Esophagus (tissue), 2 donors: ENCODE data around the gene PSMC3. TPM values are rescaled to one million over a fixed set of nuclear protein-coding genes. Genes with fewer than 3 reads are reported as not detected.

Experiments used
- H3K27ac ChIP-seq, 2 donors: one replicate each; pipeline ENCODE4 v1.5.1; 2013; ENCODE audit warnings: low read depth in 2 of 2, mild to moderate bottlenecking in 2 of 2, inconsistent platforms in 1 of 2, low read length in 1 of 2, moderate library complexity in 1 of 2
- H3K27me3 ChIP-seq, 2 donors: one replicate each; pipeline ENCODE4 v1.6.1; 2013; ENCODE audit warnings: low read length in 2 of 2, control low read depth in 1 of 2, mild to moderate bottlenecking in 1 of 2; ENCODE audit not compliant: insufficient read depth in 2 of 2, control insufficient read depth in 1 of 2
- H3K36me3 ChIP-seq, 2 donors: one replicate each; pipeline ENCODE4 v1.6.1; 2013; ENCODE audit warnings: low read length in 1 of 2; ENCODE audit not compliant: control insufficient read depth in 2 of 2, insufficient read depth in 2 of 2
- H3K4me1 ChIP-seq, 2 donors: one replicate each; pipeline ENCODE4 v1.6.1; 2013; ENCODE audit warnings: low read length in 1 of 2; ENCODE audit not compliant: control insufficient read depth in 2 of 2, insufficient read depth in 2 of 2
- H3K4me3 ChIP-seq, 2 donors: one replicate each; pipeline ENCODE4 v1.5.1; 2013; ENCODE audit warnings: low read length in 2 of 2, mild to moderate bottlenecking in 2 of 2, low read depth in 1 of 2, moderate library complexity in 1 of 2
- H3K9me3 ChIP-seq, 2 donors: one replicate each; pipeline ENCODE4 v1.6.1; 2013; ENCODE audit warnings: mild to moderate bottlenecking in 2 of 2, low read depth in 1 of 2, low read length in 1 of 2, moderate library complexity in 1 of 2; ENCODE audit not compliant: control insufficient read depth in 2 of 2, insufficient read depth in 1 of 2
- WGBS, 2 donors: extraction: QIAGEN DNeasy Blood & Tissue Kit; methylation state at CpG; one replicate each; pipeline ENCODE4 v1.1.7; 2013; 5-methylcytosine and 5-hydroxymethylcytosine counted together
- polyA plus RNA-seq, 2 donors: library from polyadenylated mRNA; stranded (reverse); fragments of 200-250 nt; gene quantifications; one replicate each; pipeline ENCODE4 v1.2.3, GENCODE V29; 2013
- donor health status: healthy with polysubstance abuse.
- donor health status: Bipolar disorder and iron deficiency.

The PSMC3 gene
- polyA plus RNA-seq, 2 donors: 90.3 to 137 TPM

DNA sequence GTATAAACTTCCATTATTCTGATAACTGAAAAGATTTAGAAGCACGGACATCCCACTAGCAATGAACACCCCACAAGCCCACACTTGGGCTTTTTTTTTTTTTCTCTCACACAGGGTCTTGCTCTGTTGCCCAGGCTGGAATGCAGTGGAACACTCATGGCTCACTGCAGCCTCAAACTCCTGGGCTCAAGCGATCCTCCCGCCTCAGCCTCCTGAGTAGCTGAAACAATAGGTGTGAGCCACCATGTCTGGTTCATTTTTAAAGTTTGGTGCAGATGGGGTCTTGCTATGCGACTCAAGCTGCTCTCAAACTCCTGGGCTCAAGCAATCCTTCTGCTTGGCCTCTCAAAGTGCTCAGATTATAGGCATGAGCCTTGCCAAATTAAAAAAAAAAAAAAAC, 19.6 kb upstream of the PSMC3 start:
- Histone ChIP-seq H3K36me3 (no peaks in the 10 kb centered on the region), H3K27ac (no peak overlapping the region), H3K4me3 (no peak overlapping the region), H3K9me3 (no peaks in the 10 kb centered on the region), H3K27me3 (no peaks in the 10 kb centered on the region), H3K4me1 (peaks cover 0 to 4% of the 10 kb centered on the region in 2 donors)
- 92 to 94% methylated on average over 4 of the region's 4 CpGs for WGBS, 2 donors

DNA sequence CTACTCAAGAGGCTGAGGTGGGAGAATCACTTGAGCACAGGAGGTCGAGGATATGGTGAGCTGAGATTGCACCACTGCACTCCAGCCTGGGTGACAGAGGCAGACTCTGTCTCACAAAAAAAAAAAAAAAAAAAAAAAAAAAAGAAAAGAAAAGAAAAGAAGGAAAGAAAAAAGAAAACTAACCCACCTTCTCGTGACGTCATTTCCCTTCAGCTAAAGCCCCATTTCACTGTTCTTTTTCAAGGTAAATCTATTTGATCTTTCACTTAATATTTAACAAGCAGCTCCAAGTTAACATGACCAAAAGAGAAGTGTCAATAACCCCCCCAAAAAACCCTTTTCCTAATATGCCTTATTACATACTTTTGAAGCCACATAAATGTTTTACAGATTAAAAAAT, 17.6 kb upstream of the PSMC3 start:
- Histone ChIP-seq H3K9me3 (no peaks in the 10 kb centered on the region), H3K27ac (no peak overlapping the region), H3K27me3 (no peaks in the 10 kb centered on the region), H3K4me1 (no peaks in the 10 kb centered on the region), H3K36me3 (no peaks in the 10 kb centered on the region), H3K4me3 (no peak overlapping the region)
- WGBS, 2 donors: 81 to 84% methylated on average over 3 of the region's 3 CpGs

DNA sequence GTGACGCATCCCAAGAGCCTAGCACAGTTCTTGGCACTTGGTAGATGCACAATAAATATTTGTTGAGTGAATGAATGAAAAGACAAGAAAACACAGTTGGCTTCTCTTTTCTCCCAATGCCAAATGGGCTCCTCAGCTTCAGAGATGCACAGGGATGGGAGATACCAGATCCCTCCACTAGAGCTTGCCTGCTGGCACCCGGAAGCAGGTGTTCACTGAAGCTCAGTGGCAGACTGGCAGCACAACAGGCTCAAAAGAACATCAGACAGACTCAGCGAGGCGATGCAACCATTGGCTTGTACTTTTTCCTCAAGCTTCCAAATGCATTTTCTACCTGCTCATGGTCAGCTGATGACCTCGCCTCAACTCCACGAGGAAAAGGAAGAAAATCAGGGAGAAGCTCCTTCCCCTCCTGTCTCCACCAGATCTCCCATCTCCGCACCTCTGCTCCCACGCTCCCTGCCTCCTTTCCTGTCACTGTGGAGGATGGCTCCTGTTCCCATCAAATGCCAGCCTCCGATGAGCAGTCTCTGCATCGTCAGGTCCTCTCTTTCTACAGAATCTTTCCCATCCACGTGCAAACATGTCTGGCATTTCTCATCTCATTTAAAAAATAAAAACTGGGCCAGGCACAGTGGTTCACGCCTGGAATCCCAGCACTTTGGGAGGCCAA, 16.9 kb upstream of the PSMC3 start:
- Histone ChIP-seq H3K36me3 (no peaks in the 10 kb centered on the region), H3K9me3 (no peaks in the 10 kb centered on the region), H3K27ac (no peak overlapping the region), H3K27me3 (no peaks in the 10 kb centered on the region), H3K4me3 (no peak overlapping the region), H3K4me1 (no peaks in the 10 kb centered on the region)
- WGBS, 2 donors: 80 to 84% methylated on average over 12 of the region's 12 CpGs

DNA sequence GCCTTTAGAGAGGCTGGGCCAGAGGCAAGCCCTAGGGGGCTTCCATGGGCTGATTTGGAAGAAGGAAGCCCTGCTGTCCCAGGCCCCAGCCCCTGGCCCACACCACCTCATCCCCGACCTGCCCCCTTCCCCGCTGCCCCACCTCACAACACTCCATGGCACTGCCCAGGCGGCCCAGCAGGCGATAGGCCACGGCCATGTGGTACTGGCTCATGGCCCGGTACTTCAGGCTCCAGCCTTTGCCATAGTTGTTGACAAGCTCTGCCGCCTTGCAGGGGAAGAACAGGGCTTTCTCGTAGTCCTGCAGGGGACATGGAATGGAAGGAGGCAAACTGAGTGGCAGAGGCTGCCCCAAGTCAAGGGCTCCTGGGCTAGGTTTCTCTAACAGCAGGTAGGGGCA, 16.3 kb upstream of the PSMC3 start:
- H3K9me3 ChIP-seq: no peaks in the 10 kb centered on the region
- WGBS, 2 donors: 89 to 90% methylated on average over 8 of the region's 8 CpGs
- no peaks in the 10 kb centered on the region for H3K4me1 ChIP-seq
- H3K27me3 ChIP-seq: no peaks in the 10 kb centered on the region
- no peak overlapping the region for H3K4me3 ChIP-seq
- no peak overlapping the region for H3K27ac ChIP-seq
- no peaks in the 10 kb centered on the region for H3K36me3 ChIP-seq

DNA sequence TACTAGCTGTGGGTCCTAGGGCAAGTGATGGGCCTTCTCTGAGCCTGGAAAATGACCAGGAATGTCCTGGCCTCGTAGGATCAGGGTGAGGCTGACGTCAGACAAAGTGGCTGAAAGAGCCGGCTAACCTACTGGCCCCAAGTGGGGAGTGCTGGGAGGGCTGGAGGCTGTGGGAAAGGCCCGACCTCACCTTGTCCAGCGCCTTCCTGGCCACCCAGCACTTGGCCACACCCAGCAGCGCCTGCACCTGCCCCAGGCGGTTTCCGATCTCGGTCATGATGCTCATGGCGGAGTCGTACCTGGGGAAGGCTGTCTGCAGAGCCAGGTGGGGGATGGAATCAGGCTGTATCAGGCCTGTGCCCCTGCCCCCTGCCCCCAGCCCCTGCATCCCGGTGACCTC, 15.2 kb upstream of the PSMC3 start:
- H3K4me1 ChIP-seq: no peaks in the 10 kb centered on the region
- WGBS, 2 donors: 82 to 83% methylated on average over 12 of the region's 12 CpGs
- no peak overlapping the region for H3K4me3 ChIP-seq
- no peak overlapping the region for H3K27ac ChIP-seq
- H3K9me3 ChIP-seq: no peaks in the 10 kb centered on the region
- H3K36me3 ChIP-seq: no peaks in the 10 kb centered on the region
- H3K27me3 ChIP-seq: no peaks in the 10 kb centered on the region

DNA sequence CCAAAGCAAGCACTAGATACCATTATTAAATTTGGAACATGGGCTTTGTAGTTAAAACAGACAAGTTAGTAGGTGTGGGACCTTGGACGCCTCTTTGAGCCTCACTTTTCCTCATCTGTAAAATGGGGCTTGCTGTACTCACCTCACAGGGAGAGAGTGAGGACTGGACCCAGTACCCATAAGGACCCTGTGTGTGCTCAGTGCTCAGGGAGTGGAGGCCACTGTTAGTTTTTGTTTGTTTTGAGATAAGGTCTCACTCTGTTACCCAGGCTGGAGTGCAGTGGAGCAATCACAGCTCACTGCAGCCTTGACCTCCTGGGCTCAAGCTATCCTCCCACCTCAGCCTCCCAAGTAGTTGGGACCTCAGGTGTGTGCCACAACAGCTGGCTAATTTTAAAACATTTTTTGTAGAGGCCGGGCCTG, 13.8 kb upstream of the PSMC3 start:
- Histone ChIP-seq H3K36me3 (no peaks in the 10 kb centered on the region), H3K4me3 (no peak overlapping the region), H3K27me3 (no peaks in the 10 kb centered on the region), H3K9me3 (no peaks in the 10 kb centered on the region), H3K27ac (no peak overlapping the region), H3K4me1 (no peaks in the 10 kb centered on the region)
- WGBS, 2 donors: 83 to 93% methylated on average over 2 of the region's 2 CpGs

DNA sequence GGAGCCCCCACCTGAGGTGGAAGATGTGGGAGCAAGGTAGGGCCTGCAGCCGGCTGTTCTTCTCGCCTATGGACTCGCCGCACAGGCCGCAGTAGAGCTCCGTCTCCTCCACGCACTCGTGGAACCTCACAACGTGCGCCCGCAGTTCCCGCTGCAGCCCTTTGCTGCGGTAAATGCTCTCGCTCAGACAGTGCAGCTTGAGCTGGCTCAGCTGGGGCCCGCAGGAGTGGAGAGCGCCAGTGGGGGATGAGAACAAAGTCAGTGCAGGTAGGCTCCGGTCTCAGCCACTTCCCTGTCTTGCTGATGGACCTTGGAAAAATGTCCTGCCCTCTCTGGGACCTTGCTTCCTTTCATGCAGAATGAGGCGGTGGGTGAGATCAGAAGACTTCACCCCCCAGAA, 12.5 kb upstream of the PSMC3 start:
- Histone ChIP-seq H3K9me3 (no peaks in the 10 kb centered on the region), H3K27ac (no peak overlapping the region), H3K36me3 (no peaks in the 10 kb centered on the region), H3K27me3 (no peaks in the 10 kb centered on the region), H3K4me1 (no peaks in the 10 kb centered on the region), H3K4me3 (no peak overlapping the region)
- 93% methylated on average over 18 of the region's 18 CpGs for WGBS, 2 donors

DNA sequence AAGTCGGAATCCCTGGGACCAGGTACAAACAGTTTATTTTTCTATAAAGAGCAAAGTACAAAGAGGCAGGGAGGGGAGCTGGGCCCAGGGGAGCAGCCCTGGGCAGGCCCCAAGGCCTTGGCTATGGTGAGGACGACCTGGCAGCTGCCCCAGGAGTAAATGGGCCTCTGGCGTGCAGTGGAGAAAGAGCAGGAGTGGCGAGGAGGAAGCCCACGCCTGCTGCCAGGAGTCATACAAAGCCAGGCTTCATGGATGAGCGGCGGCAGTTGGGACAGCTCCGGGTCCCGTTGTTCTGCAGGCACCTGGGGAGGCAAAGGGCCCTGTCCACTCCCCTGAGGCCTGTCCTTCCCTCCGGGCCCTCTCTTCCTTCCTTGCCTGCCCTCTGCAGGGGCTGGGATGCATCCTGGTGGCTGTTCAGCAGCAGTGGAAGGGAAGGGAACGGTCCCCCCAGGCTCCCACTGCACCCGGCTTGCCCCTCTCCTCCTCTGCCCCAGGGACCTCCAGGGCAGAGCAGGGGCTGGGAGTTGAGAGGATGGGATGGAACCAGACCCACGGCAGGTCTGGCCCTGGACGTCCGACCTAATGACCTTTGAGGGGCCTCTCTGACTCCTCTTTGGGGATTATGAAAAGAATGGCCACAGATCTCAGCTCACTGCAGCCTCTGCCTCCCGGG, 11.6 kb upstream of the PSMC3 start:
- Histone ChIP-seq H3K27ac (no peak overlapping the region), H3K9me3 (no peaks in the 10 kb centered on the region), H3K4me1 (no peaks in the 10 kb centered on the region), H3K27me3 (no peaks in the 10 kb centered on the region), H3K36me3 (no peaks in the 10 kb centered on the region), H3K4me3 (no peak overlapping the region)
- 47 to 53% methylated on average over 15 to 16 of the region's 16 CpGs for WGBS, 2 donors

DNA sequence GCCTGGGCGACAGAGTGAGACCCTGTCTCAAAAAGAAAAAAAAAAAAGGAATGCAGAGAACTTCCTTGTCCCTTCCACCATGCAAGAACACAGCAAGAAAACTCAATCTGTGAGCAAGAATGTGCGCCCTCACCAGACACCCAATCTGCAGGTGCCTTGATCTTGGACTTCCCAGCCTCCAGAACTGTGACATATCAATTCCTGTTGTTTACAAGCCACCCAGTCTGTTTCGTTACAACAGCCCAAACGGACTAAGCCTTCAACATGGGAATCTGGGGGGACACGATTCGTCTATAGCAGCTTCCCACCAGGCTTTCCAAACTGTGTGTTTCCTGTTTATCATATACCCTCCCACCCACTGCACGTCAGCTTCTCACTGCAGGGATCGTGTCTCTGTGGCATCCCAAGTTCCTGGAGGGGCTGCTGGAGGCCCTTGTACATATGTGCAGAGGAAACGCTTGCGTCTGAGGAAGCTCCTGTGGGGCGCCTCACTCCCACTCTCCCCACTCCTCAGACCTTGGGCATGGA, 11.0 kb upstream of the PSMC3 start:
- H3K9me3 ChIP-seq: no peaks in the 10 kb centered on the region
- H3K27ac ChIP-seq: no peak overlapping the region
- 77 to 83% methylated on average over 11 of the region's 11 CpGs for WGBS, 2 donors
- H3K36me3 ChIP-seq: no peaks in the 10 kb centered on the region
- no peaks in the 10 kb centered on the region for H3K27me3 ChIP-seq
- no peaks in the 10 kb centered on the region for H3K4me1 ChIP-seq
- H3K4me3 ChIP-seq: no peak overlapping the region

DNA sequence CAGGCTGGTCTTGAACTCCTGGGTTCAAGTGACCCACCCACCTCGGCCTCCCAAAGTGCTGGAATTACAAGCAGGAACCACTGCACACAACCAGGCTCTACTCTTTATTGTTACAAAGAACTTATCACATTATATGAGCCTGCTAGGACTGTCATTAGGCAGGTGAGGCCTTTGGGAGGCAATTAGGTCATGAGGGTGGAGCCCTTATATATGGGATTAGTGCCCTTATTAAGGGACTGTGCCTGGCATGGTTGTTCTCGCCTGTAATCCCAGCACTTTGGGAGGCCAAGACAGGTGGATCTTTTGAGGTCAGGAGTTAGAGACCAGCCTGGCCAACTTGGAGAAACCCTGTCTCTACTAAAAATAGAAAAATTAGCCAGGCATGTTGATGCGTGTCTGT, 10.5 kb upstream of the PSMC3 start:
- Histone ChIP-seq H3K9me3 (no peaks in the 10 kb centered on the region), H3K4me3 (no peak overlapping the region), H3K36me3 (no peaks in the 10 kb centered on the region), H3K27me3 (no peaks in the 10 kb centered on the region), H3K4me1 (no peaks in the 10 kb centered on the region), H3K27ac (no peak overlapping the region)
- WGBS, 2 donors: 90 to 94% methylated on average over 3 of the region's 3 CpGs
